Ishikawa (cell line): ENCODE measurements around the gene PLVAP.

ENCODE experiments used
- RAD21 ChIP-seq: IDR thresholded peaks from 2 replicates; pipeline ENCODE4 v1.6.1; 2012; ENCODE audit warnings: low read depth
- TAF1 ChIP-seq: IDR thresholded peaks from 2 replicates; pipeline ENCODE4 v1.6.1; 2012; ENCODE audit warnings: low read depth, mild to moderate bottlenecking
- TCF12 ChIP-seq: IDR thresholded peaks from 2 replicates; pipeline ENCODE4 v1.6.1; 2012; ENCODE audit warnings: low read depth
- TEAD4 ChIP-seq: IDR thresholded peaks from 2 replicates; pipeline ENCODE4 v1.6.1; 2012

GRCh38 chr19:17305517-17306284, 71.4 kb downstream of the PLVAP start, which contains the start of gene MRPL34:
- peak; percentile 62 for TF ChIP-seq RAD21
- TF ChIP-seq TCF12 = no peak
- no peak; the same call in 1 of the 2 replicates for TF ChIP-seq TEAD4
- TF ChIP-seq TAF1 = peak; percentile 65
